ENCODE results near the gene SSX3.
"Not testable (repeated sequence)": the region's sequence is repeated elsewhere in the genome, so short reads cannot be mapped to it uniquely, and the experiment has no call there.

The SSX3 gene, protein sequence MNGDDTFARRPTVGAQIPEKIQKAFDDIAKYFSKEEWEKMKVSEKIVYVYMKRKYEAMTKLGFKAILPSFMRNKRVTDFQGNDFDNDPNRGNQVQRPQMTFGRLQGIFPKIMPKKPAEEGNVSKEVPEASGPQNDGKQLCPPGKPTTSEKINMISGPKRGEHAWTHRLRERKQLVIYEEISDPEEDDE

DNA sequence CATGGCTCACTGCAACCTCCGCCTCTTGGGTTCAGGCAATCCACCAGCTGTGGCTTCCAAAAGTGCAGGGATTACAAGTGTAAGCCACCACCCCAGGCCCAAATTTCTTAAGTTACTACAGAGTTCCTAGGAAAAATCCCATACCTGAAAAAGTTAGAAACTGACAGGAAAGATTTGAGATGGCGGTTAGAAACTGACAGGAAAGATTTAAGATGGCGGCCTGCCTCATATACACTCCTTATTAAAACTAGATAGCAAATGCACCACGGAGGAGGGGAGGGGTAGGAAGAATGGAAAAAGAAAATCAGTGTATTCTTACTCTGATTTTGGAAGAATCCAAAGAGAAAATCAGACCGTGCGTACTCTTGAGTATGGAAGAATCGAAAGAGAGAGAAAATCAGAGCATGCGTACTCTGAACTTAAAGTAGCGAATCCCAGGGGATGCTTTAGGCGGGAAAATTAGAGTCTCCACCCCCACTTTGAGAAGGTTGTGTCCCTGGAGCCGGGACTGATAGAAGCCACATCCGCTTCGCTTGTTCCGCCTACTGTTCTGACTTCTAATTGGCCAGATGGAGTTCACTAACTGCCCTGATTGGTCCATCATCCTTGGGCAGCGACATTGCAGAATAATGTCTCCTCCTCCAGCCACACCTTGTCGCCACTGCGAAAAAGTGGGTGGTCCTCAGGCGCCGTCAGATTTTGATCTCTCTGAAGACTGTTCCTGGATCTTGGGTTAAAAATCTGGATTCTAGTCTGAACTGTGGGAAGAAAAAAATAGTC, at the start of gene SSX3:
TSS of gene SSX3 (minus strand) at position 389 of the 780 bp plus-strand sequence. CDS start 1,454 bp downstream, outside the sequence.
- DNase-seq: not testable (repeated sequence)

DNA sequence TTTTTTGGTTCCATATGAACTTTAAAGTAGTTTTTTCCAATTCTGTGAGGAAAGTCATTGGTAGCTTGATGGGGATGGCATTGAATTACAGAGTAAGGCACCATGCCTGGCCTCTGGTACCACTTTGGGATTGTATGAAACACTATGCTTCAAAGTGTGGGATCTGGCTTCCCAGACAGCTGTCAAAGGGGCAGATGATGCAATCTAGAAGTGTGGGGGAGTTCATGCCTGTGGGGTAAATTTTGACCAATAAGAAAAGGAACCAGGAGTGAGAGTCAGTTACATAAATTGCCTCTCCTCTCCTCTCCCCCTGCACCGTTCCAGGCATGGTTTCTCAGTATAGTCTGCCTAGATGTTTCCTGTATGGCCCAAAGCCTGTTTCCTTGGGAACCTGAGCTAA, 41.3 kb upstream of the SSX3 start:
- DNase-seq: not testable (repeated sequence)

DNA sequence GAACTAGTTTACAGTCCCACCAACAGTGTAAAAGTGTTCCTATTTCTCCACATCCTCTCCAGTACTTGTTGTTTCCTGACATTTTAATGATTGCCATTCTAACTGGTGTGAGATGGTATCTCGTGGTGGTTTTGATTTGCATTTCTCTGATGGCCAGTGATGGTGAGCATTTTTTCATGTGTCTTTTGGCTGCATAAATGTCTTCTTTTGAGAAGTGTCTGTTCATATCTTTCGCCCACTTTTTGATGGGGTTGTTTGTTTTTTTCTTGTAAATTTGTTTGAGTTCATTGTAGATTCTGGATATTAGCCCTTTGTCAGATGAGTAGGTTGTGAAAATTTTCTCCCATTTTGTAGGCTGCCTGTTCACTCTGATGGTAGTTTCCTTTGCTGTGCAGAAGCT, 40.4 kb upstream of the SSX3 start:
- not testable (repeated sequence) for DNase-seq

DNA sequence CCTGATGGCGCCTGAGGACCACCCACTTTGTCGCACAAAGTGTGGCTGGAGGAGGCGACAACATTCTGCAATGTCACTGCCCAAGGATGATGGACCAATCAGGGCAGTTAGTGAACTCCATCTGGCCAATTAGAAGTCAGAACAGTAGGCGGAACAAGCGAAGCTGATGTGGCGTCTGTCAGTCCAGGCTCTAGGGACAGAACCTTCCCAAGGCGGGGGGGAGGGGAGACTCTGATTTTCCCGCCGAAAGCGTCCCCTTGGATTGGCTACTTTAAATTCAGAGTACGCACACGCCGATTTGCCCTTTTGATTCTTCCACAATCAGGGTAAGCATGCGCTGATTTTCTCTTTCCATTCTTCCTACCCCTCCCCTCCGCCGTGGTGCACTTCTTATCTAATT, 26.7 kb upstream of the SSX3 start, which contains the start of gene SSX4:
TSS of gene SSX4 (plus strand) at position 301 of the 400 bp plus-strand sequence. CDS start 515 bp downstream, outside the sequence.
- not testable (repeated sequence) for DNase-seq

DNA sequence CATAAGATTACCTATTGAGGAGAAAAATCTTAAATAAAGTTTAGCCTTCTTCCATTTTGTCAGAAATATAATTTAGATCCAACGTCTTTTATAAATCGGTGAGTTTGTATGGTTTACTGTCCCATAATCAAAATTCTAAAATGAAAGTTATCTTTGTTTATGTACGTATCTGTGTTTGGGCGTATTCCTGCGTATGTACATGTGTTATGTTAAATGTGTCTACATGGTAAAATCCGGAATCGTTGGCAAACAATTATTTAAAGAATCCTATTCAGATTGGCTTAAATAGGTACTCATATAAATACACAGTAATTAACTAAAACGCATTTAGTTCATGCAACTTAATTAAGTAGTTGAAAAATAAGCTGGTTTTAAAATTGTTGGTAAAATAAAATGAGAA, 13.9 kb upstream of the SSX3 start:
- not testable (repeated sequence) for DNase-seq

DNA sequence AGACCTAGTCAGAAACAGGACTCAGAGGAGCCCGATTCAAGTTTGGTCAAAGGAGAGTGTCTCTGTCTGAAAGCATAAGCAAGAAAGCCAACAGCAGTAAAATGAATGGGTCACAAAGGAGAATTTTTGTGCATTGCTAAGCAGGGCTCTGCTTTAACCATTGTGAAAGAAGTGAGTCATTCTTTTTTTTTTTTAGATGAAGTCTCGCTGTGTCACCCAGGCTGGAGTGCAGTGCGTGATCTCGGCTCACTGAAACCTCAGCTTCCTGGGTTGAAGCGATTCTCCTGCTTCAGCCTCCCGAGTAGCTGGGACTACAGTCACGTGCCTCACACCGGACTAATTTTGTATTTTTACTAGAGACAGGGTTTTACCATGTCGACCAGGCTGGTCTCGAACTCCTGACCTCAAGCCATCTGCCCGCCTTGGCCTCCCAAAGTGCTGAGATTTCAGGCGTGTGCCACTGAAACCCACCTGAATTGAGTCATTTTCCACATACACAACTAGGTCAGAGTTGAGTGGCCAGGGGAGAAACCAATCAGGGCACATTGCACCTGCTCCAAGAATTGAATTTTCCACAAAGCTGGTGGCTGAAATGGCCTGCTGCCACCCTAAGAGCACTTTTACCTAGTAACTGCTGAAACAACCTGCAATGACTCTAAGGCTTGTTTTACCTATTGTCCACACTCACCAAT, 11.4 kb upstream of the SSX3 start:
- DNase-seq: not testable (repeated sequence)

DNA sequence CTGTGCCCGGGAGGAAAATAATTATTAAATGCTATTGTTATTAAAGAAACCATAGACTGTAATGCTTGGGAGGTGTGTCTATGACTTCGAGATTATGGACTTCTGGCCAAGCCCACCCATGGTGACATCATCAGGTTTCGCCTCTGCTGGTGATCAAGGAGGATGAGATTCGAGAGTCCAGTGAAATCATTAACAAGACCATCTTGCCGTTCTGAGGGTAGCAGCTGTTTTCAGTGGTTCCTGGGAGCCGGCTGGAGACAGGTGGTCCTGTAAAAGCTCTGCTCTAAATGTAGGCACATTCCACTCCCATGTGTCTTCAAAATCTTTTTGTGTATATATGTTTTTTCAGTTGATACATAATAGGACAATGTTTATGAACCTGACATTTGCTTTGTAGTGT, 2.8 kb upstream of the SSX3 start:
- DNase-seq: not testable (repeated sequence)

DNA sequence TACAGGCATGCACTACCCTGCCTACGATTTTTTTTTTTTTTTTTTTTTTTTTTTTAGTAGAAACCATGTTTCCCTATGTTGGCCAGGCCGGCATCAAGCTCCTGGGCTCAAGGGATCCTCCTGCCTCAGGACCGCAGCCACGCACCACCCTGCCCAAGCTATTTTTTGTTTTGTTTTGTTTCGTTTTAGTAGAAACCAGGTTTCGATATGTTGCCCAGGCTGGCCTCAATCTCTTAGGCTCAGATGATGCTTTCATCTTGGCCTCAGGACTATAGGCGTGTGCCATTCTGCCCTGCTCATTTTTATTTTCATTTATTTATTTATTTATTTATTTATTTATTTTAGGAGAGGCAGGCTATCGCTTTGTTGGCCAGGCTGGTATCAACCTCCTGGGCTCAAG, 1.2 kb upstream of the SSX3 start:
- DNase-seq: no peak

DNA sequence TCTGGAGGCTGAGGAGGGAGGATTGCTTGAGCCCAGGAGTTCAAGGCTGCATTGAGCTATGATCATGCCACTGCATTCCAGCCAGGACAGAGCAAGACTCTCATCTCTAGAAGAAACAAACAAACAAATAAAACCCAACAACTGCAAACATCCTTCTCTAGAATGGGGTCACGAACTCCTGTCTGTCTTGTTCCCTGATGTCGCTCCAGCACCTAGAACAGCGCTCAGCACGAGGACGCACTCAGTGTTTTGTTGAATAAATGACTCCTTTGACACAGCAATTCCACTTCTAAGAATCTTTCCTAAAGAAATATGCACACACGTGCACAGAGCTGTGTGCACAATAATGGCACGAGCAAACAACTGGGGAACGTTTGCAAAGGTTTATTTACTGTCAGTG, 10.4 kb downstream of the SSX3 start:
- not testable (repeated sequence) for DNase-seq

DNA sequence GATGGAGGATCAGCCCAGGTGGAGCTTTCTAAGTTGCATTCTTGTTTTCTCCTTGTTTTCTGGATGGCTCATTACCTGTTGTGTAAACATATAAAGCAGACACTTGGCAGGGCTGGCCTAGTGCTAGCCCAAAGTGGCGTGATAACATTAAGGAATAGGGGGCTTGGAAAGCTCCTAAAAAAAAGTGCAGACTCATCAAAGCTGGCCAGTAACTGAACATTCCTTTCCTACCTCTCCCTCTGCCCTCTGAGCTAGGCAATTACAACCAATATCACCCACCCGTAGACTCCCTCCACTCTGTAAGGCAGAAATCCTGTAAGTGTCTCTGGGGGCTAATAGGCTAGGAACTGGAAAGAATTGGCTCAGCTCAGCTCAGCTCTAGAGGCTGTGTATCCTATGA, 42.5 kb downstream of the SSX3 start:
- DNase-seq: not testable (repeated sequence)

DNA sequence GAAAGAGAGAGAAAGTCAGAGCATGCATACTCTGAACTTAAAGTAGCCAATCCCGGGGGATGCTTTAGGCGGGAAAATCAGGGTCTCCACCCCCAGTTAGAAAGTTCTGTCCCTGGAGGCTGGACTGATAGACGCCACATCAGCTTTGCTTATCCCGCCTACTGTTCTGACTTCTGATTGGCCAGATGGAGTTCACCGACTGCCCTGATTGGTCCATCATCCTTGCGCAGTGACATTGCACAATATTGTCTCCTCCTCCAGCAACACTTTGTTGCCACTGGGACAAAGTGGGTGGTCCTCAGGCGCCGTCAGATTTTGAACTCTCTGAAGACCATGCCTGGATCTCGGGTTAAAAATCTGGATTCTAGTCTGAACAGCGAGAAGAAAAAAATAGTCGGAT, 50.3 kb downstream of the SSX3 start:
- DNase-seq: no peak

Measured in fibroblast of skin of right quadriceps (primary cell).